ENCODE data around the gene NDUFAB1. TPM values are rescaled to one million over a fixed set of nuclear protein-coding genes. Genes with fewer than 3 reads are reported as not detected.

Gene NDUFAB1
- total and polyA plus RNA-seq, 2 of the 13 experiments (the other 11 are each of a cell fraction or from before 2014, with no cell fraction given): 221 to 601 TPM

GRCh38 chr16:23534868-23535860 lies 61.0 kb downstream of the NDUFAB1 start (continued):
- TF ChIP-seq ZNF687 (CRISPR knock-in tag; IDR thresholded peaks at IDR 0.05) (peak; percentile 31; the same call in 1 of the 2 replicates), CREM (IDR thresholded peaks at IDR 0.05) (no peak), CREM (CRISPR knock-in tag; IDR thresholded peaks at IDR 0.05) (no peak), ZNF280B (CRISPR knock-in tag; IDR thresholded peaks at IDR 0.05; ENCODE audit: borderline replicate concordance) (peak; percentile 73; the same call in 1 of the 2 replicates), ZNF567 (CRISPR knock-in tag; IDR thresholded peaks at IDR 0.05; ENCODE audit: borderline replicate concordance) (0 out of 2 replicates have a peak, but pooled peaks have one; percentile 52), FOXK1 (CRISPR knock-in tag; IDR thresholded peaks at IDR 0.05; ENCODE audit: borderline replicate concordance, low read depth) (no peak)

Data from HepG2 (cell line).